AG09309 (cell line): ENCODE results near the gene CDON.

Experiments
- DNase-seq: peaks from one replicate; pipeline ENCODE4 v3.0.0-alpha.2; 2010; ENCODE audit warnings: low read depth
- H3K4me3 ChIP-seq: 2 replicates; pipeline ENCODE4 v1.5.1; 2011; ENCODE audit warnings: mild to moderate bottlenecking, low read depth, low read length, moderate library complexity; ENCODE audit not compliant: control insufficient read depth
- TF ChIP-seq, protein P1 (sequence below): IDR thresholded peaks from 2 replicates; pipeline ENCODE4 v1.5.1; 2011; ENCODE audit warnings: mild to moderate bottlenecking, low read depth, low read length, inconsistent platforms; ENCODE audit not compliant: insufficient read depth, control insufficient read depth; ENCODE audit errors: missing control alignments

The CDON gene

DNA sequence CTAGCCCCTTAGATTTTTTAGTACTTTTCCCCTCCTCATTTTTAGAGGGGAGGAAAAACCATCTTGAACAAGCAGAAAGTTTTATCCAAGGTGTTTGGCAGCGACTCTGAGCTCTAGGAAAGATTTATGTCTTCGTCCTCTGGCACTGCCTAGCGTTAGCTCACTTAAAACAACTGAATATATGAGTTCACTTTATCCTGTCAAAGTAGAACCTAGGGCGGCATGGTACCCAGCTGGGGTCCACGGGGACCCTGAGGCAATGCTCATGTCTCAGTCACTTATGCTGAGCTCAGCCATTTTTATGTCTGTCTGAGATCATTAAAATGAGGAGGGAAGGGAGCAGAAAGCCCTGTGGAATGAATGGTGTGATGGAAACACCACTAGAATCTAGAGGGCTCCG lies 131.0 kb downstream of the CDON start:
- TF ChIP-seq, protein P1, sequence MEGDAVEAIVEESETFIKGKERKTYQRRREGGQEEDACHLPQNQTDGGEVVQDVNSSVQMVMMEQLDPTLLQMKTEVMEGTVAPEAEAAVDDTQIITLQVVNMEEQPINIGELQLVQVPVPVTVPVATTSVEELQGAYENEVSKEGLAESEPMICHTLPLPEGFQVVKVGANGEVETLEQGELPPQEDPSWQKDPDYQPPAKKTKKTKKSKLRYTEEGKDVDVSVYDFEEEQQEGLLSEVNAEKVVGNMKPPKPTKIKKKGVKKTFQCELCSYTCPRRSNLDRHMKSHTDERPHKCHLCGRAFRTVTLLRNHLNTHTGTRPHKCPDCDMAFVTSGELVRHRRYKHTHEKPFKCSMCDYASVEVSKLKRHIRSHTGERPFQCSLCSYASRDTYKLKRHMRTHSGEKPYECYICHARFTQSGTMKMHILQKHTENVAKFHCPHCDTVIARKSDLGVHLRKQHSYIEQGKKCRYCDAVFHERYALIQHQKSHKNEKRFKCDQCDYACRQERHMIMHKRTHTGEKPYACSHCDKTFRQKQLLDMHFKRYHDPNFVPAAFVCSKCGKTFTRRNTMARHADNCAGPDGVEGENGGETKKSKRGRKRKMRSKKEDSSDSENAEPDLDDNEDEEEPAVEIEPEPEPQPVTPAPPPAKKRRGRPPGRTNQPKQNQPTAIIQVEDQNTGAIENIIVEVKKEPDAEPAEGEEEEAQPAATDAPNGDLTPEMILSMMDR = no peak
- H3K4me3 ChIP-seq = no peak overlapping the region
- no peak for DNase-seq

DNA sequence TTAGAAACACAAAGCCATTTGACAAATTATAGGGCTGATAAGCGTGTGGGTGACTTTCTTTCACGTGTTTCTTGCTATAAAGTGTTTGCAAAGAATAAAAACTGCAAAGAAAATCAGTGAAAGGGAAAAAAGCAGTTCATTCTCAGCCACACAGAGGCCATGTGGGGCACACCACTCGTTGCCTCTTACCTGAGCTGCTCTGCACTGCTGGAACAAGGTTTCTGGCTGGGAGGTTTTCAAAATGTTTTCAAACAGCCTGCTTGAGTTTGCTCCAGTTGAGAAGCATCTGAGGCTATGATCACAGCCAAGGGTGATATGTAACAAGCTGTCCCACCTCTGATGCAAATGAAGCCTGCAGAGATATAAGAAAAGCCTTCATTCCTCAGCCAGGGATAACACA lies 131.6 kb downstream of the CDON start:
- no peak overlapping the region for H3K4me3 ChIP-seq
- TF ChIP-seq, protein P1 = no peak
- no peak for DNase-seq

DNA sequence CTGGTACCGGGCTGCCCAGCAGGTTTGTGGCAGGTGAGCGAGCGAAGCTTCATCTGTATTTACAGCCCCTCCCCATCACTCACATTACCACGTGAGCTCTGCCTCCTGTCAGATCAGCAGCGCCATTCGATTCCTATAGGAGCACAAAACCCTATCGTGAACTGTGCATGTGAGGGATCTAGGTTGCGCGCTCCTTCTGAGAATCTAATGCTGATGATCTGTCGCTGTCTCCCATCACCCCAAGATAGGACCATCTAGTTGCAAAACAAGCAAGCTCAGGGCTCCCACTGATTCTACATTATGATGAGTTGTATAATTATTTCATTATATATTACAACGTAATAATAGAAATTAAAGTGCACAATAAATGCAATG lies 132.6 kb downstream of the CDON start:
- DNase-seq = no peak
- TF ChIP-seq, protein P1 = no peak
- H3K4me3 ChIP-seq = no peak overlapping the region

DNA sequence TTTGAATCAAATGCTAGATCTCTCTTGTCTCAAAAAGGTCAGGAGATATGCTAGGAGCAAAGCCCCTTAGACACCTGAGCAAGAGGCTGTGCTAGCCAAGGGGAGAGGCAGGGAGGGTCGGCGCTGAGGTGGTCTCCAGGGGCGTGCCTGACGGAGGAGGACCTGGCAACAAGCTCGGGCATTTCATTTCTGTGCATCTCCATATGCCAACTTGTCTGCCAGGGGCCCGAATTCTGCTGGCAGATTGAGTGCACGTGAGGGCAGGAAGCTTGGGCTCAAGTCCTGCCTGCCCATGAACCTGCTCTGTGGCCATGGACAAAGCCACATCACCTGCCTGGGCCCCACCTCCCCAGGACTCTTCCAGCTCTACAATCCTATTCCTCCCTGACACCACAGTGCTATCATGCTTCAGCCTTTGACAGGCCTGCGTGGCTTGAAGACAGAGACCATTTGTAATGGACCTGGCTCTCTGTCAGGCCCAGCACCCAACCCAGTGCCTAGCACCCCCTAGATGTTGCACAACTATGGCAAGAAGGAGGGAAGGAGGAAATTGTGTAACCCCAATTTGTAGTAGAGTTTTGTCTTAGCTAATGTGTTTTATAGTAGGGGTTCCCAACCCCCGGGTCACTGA lies 133.1 kb downstream of the CDON start:
- H3K4me3 ChIP-seq = no peak overlapping the region
- DNase-seq = no peak
- TF ChIP-seq, protein P1 = no peak

DNA sequence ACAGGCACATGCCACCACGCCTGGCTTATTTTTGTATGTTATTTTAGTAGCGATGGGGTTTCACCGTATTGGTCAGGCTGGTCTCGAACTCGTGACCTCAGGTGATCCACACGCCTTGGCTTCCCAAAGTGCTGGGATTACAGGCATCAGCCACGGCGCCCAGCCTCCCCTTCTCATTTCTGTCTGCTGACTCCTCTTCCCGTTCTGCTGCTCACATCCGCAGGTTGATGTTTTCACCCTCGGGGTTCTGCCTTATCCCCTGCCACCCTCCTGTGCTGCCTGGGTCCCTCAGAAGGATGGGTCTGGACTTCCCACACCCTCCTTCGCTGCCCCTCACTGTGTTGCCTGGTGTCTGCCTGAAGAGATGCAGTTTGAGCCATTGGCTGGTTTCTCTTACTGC lies 136.0 kb downstream of the CDON start:
- no peak overlapping the region for H3K4me3 ChIP-seq
- TF ChIP-seq, protein P1 = no peak

DNA sequence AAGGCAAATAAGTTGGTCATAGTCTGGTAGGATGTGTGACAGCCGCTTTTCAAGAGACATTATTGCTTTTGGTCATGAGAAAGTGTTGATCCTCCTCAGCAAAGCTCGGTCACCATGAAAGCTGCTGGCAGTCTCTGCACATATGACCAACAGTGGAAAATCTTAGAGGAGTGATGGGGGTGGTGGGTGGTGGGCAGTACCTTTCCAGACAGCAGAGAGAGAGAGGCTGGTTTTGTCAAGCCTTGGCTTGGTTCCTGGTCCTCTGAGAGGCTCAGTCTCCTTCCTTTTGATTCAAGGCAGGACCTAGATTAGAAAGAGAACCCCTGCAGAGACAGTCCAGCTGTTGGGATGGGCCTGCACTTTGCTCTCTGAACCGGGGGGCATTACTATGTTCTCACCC lies 136.9 kb downstream of the CDON start:
- H3K4me3 ChIP-seq = no peak overlapping the region
- TF ChIP-seq, protein P1 = no peak
- DNase-seq = no peak

More for the DNA sequence above, 136.0 kb downstream of the CDON start:
- no peak for DNase-seq

DNA sequence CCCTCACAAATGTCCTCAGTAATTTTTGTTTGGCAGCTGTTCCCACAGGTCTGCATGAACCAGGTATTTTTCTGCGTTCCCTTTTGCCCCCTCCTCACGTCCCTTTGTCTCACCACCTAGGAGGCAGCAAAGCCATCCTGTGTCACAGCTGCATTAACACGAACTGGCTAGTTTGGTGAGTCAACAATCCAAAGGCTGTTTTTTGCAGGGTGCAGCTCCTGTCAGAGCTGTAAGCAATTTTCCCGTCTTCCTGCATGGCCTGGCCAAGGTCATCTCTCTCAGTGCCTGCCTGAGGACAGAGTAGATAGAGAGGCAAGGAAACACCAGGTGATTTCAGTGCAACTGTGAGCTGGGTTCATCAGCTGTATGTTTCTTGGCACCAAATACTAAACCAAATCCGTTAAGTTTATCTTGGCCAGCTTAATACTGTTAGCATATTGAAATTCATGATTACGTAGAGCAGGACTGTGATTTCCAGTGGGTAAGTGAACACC lies 137.4 kb downstream of the CDON start:
- no peak for DNase-seq
- TF ChIP-seq, protein P1 = no peak
- H3K4me3 ChIP-seq = no peak overlapping the region
